Mononuclear cell (primary cell): ENCODE results near the gene ZNF701. TPM values are rescaled to one million over a fixed set of nuclear protein-coding genes. Genes with fewer than 3 reads are reported as not detected.
"Not testable (repeated sequence)": the region's sequence is repeated elsewhere in the genome, so short reads cannot be mapped to it uniquely, and the experiment has no call there.

Experiments
- H3K27me3 ChIP-seq: 2 replicates; pipeline ENCODE4 v1.6.0; 2011; ENCODE audit warnings: low read length, control low read depth; ENCODE audit not compliant: insufficient read depth
- H3K4me1 ChIP-seq: 2 replicates; pipeline ENCODE4 v1.5.1; 2011; ENCODE audit warnings: mild to moderate bottlenecking, low read length, control low read depth; ENCODE audit not compliant: insufficient read depth
- H3K4me3 ChIP-seq: 2 replicates; pipeline ENCODE4 v1.5.1; 2011; ENCODE audit warnings: mild to moderate bottlenecking, low read length, moderate library complexity
- H3K9me3 ChIP-seq: 2 replicates; pipeline ENCODE4 v1.5.1; 2011; ENCODE audit warnings: low read depth, mild to moderate bottlenecking, control low read depth, low read length
- total RNA-seq: library from RNA; depleted of rRNA; stranded (reverse); fragments of >200 nt; gene quantifications from one replicate; pipeline ENCODE4 v1.2.3, GENCODE V29; 2012

The ZNF701 gene
- total RNA-seq = 9.3 TPM

DNA sequence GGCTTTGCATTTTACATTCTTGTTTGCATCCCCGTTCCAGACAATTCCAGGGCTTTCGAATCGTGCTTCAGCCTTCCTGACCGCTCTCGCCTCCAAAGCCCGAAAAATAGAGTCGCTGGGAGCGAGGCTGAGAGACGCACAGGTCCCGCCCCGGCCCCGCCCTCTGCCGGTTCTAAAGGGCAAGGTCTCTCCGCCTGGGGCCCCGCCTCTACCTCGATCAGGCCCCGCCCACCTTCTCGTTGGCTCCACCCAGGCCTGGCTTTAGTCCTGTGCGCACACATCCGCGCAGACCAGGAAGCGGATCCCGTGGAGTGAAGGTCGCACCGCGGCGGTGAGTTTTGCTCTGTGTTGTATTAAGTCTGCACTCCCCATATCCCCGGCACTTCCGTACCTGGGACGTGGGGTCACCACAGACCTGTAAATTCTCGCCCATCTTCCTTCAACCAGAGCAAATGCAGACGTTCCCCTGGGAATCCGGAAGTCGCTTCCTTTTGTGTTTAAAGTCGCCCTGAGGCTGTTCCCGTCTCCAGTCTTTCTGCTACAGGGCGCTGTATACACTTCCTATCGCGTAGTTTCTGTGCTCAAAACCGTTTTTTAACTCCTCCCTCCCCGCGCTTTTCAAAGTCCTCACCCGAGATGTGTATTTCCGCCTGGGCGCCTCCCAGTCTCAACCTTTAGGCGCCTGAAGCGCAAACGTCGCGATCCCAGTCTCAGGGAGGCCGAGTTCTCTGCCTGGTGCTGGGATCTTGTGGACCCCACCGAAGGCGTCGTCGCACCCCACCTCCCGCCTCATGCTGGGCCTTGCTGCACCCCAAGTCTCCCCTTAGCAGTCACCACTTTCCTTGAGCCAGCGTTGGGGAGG, at the start of gene ZNF701:
ZNF701 (plus strand) TSS at position 288 of the 862 bp plus-strand sequence. CDS start 3,861 bp downstream, outside the sequence.
- peaks cover 16% of the 10 kb centered on the region for H3K9me3 ChIP-seq
- peak within 1 kb of the TSS; percentile 78 for H3K4me3 ChIP-seq
- no peaks in the 10 kb centered on the region for H3K27me3 ChIP-seq

GRCh38 chr19:52522551-52522950, 47.5 kb upstream of the ZNF701 start:
- Histone ChIP-seq H3K4me3 (no peak overlapping the region), H3K27me3 (no peaks in the 10 kb centered on the region), H3K4me1 (peaks cover 7% of the 10 kb centered on the region), H3K9me3 (no peaks in the 10 kb centered on the region)

More for the DNA sequence above, at the start of gene ZNF701:
- peaks cover 14% of the 10 kb centered on the region for H3K4me1 ChIP-seq

DNA sequence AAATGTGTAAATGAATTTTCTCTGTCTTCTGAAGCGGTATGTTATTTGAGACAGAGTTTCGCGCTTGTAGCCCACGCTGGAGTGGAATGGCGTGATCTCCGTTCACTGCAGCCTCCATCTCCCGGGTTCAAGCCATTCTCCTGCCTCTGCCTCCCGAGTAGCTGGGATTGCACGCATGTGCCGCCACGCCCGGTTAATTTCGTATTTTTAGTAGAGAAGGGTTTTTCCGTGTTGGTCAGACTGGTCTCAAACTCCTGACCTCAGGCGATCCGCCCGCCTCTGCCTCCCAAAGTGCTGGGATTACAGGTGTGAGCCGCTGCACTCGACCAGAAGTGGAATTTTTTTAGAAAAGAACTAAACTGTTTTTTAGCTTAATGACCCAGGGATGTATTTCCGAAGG, 46.0 kb upstream of the ZNF701 start:
- Histone ChIP-seq H3K27me3 (no peaks in the 10 kb centered on the region), H3K4me1 (peaks cover 20% of the 10 kb centered on the region), H3K9me3 (no peaks in the 10 kb centered on the region), H3K4me3 (no peak overlapping the region)

GRCh38 chr19:52527134-52527955, 42.7 kb upstream of the ZNF701 start, which contains the start of gene ZNF808:
ZNF808 (plus strand) TSS chr19:52527668; CDS start chr19:52543285, 15,617 bp downstream.
- Histone ChIP-seq H3K27me3 (no peaks in the 10 kb centered on the region), H3K4me3 (peak within 1 kb of the TSS; percentile 91)

GRCh38 chr19:52527956-52528351, 42.1 kb upstream of the ZNF701 start:
- no peaks in the 10 kb centered on the region for H3K27me3 ChIP-seq
- peak overlapping the region; percentile 91 for H3K4me3 ChIP-seq

More at GRCh38 chr19:52527134-52527955, 42.7 kb upstream of the ZNF701 start, which contains the start of gene ZNF808:
- Histone ChIP-seq H3K9me3 (no peaks in the 10 kb centered on the region), H3K4me1 (peaks cover 22% of the 10 kb centered on the region)

DNA sequence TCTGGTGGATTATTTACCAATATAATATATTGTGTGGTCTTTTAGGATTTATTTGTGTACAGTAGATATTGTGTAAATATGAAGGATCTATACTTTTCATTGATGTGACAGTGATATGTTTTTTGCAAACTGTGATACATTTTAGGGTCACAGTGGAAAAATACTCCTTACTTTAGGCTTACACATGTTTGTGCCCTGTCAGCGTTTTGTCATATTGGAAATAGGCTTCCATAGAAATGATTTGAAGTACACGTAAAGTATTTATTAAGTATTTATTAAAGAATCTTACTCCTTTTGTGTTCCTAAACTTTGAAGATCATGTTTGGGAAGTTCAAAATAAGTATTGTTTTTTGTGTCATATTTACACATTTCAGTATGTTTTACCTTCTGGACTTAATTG, 37.6 kb upstream of the ZNF701 start:
- Histone ChIP-seq H3K4me1 (peaks cover 49% of the 10 kb centered on the region), H3K9me3 (no peaks in the 10 kb centered on the region), H3K27me3 (no peaks in the 10 kb centered on the region), H3K4me3 (no peak overlapping the region)

More at GRCh38 chr19:52527956-52528351, 42.1 kb upstream of the ZNF701 start:
- Histone ChIP-seq H3K9me3 (no peaks in the 10 kb centered on the region), H3K4me1 (peaks cover 22% of the 10 kb centered on the region)

DNA sequence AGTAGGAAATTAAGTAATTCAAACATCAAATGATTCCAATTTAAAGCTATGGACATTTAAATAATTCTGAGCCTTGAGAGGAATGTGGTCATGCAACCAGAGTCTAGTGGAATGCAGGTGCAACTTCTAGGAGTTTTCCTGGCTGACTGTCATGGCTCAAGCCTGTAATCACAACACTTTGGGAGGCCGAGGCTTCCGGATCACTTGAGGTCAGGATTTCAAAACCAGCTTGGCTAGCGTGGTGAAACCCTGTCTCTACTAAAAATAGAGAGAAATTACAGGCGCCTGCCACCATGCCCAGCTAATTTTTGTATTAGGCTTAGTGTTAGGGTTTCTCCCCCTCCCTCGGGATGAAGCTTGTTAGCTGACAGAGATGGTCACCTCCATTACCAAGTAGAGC, 36.2 kb upstream of the ZNF701 start:
- no peaks in the 10 kb centered on the region for H3K27me3 ChIP-seq
- no peak overlapping the region for H3K4me3 ChIP-seq
- H3K4me1 ChIP-seq = peaks cover 38% of the 10 kb centered on the region
- no peaks in the 10 kb centered on the region for H3K9me3 ChIP-seq

GRCh38 chr19:52535385-52535770, 34.7 kb upstream of the ZNF701 start:
- H3K9me3 ChIP-seq, H3K27me3 ChIP-seq: not testable (repeated sequence)
- peak overlapping the region; percentile 67 for H3K4me3 ChIP-seq
- peaks cover 34% of the 10 kb centered on the region for H3K4me1 ChIP-seq

GRCh38 chr19:52535771-52536447, 34.2 kb upstream of the ZNF701 start:
- Histone ChIP-seq H3K4me1 (peaks cover 34% of the 10 kb centered on the region), H3K9me3 (no peaks in the 10 kb centered on the region), H3K4me3 (peak overlapping the region; percentile 67), H3K27me3 (no peaks in the 10 kb centered on the region)

DNA sequence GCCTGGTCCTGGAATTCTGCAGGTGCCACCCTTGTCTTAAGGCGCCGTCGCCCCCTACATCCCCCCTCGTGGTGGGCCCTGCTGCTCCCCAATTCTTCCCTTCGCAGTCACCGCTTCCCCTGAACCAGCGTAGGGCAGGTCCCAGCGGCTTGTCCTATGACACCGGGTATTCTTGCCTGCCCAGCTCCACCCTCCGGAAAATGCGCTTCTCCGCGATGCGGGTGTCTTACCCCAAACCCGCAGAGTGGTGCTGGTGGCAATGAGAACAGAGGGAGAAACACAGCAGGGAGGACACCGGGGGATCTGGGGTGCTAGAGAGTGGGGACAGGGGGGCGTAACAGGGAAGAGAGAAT, 33.7 kb upstream of the ZNF701 start:
- Histone ChIP-seq H3K4me3 (peak overlapping the region; percentile 67), H3K4me1 (peaks cover 34% of the 10 kb centered on the region)

DNA sequence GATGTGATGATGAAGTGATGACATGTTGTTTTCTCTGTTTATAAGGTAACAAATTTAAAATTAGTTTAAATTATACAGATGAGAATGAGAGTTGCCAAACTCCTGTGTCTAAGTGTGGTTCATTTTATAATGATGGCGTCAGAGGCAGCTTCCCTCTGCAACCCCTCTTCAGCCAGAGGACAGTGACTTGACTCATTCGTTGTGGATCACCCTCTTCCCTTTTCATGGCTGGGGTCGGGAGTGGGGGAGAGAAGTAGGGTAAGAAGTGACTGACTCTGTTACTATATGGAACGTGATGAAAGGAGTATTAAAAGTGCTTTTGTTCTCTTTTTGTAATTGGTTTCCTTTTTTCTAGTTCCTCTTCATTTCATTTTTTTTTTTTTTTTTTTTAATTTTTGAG, 31.3 kb upstream of the ZNF701 start:
- H3K27me3 ChIP-seq, H3K9me3 ChIP-seq, H3K4me3 ChIP-seq: not testable (repeated sequence)
- peaks cover 38% of the 10 kb centered on the region for H3K4me1 ChIP-seq

More for the DNA sequence above, 33.7 kb upstream of the ZNF701 start:
- Histone ChIP-seq H3K9me3 (no peaks in the 10 kb centered on the region), H3K27me3 (no peaks in the 10 kb centered on the region)

GRCh38 chr19:52541176-52541575, 28.9 kb upstream of the ZNF701 start:
- H3K4me1 ChIP-seq = peaks cover 20% of the 10 kb centered on the region
- H3K27me3 ChIP-seq, H3K9me3 ChIP-seq, H3K4me3 ChIP-seq: not testable (repeated sequence)

GRCh38 chr19:52541608-52542007, 28.5 kb upstream of the ZNF701 start:
- H3K27me3 ChIP-seq = no peaks in the 10 kb centered on the region
- no peaks in the 10 kb centered on the region for H3K9me3 ChIP-seq
- H3K4me1 ChIP-seq = peaks cover 15% of the 10 kb centered on the region
- no peak overlapping the region for H3K4me3 ChIP-seq

GRCh38 chr19:52542541-52542940, 27.5 kb upstream of the ZNF701 start:
- H3K4me1 ChIP-seq = peaks cover 11% of the 10 kb centered on the region
- not testable (repeated sequence) for H3K4me3 ChIP-seq, H3K9me3 ChIP-seq, H3K27me3 ChIP-seq
